ENCODE results near the gene LRCH1. TPM values are rescaled to one million over a fixed set of nuclear protein-coding genes. Genes with fewer than 3 reads are reported as not detected.

Gene LRCH1
- total and polyA plus RNA-seq, 10 of the 15 experiments (the other 5 are each of a cell fraction or from before 2014, with no cell fraction given) = 5.3 to 48.9 (median 14.4) TPM

DNA sequence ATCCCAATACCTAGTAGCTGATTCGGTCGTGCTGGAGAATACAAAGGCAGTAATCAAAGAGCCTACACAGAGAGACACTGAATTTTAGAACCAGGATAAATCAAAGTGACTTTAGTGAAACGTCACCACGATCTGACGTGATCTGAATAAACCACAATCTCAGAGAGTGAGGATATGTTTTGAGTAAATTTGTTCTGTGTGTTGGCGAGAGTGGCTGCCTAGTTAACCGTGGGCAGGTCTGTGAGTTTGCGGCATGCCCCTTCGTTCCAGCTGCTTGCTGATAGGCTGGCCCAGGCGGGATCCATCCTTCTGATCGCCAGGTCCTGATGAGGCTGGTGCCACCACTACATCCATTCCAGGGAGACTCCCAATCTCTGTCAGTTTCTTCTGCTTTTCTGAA lies 40.4 kb downstream of the LRCH1 start (continued):
- TF ChIP-seq, protein P1, sequence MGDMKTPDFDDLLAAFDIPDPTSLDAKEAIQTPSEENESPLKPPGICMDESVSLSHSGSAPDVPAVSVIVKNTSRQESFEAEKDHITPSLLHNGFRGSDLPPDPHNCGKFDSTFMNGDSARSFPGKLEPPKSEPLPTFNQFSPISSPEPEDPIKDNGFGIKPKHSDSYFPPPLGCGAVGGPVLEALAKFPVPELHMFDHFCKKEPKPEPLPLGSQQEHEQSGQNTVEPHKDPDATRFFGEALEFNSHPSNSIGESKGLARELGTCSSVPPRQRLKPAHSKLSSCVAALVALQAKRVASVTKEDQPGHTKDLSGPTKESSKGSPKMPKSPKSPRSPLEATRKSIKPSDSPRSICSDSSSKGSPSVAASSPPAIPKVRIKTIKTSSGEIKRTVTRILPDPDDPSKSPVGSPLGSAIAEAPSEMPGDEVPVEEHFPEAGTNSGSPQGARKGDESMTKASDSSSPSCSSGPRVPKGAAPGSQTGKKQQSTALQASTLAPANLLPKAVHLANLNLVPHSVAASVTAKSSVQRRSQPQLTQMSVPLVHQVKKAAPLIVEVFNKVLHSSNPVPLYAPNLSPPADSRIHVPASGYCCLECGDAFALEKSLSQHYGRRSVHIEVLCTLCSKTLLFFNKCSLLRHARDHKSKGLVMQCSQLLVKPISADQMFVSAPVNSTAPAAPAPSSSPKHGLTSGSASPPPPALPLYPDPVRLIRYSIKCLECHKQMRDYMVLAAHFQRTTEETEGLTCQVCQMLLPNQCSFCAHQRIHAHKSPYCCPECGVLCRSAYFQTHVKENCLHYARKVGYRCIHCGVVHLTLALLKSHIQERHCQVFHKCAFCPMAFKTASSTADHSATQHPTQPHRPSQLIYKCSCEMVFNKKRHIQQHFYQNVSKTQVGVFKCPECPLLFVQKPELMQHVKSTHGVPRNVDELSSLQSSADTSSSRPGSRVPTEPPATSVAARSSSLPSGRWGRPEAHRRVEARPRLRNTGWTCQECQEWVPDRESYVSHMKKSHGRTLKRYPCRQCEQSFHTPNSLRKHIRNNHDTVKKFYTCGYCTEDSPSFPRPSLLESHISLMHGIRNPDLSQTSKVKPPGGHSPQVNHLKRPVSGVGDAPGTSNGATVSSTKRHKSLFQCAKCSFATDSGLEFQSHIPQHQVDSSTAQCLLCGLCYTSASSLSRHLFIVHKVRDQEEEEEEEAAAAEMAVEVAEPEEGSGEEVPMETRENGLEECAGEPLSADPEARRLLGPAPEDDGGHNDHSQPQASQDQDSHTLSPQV (IDR thresholded peaks at IDR 0.05) = no peak
- TF ChIP-seq NR2C2 (IDR thresholded peaks at IDR 0.05; ENCODE audit: borderline replicate concordance, control insufficient read depth, insufficient read length, low read depth) (no peak), IRF4 (IDR thresholded peaks at IDR 0.05; ENCODE audit: low read depth, low read length) (peak; percentile 65; the same call in 1 of the 2 replicates), CEBPB (IDR thresholded peaks at IDR 0.05; ENCODE audit: borderline replicate concordance in 1 of 2, low read depth in 2 of 2, low read length in 2 of 2) (no peak), EZH2 (IDR thresholded peaks at IDR 0.05; ENCODE audit: borderline replicate concordance, control insufficient read depth, low read depth, low read length) (no peak), PML (IDR thresholded peaks at IDR 0.05; ENCODE audit: low read length) (no peak), BMI1 (IDR thresholded peaks at IDR 0.05; ENCODE audit: borderline replicate concordance) (no peak), FOXM1 (IDR thresholded peaks at IDR 0.05; ENCODE audit: low read depth, low read length) (no peak), BRCA1 (IDR thresholded peaks at IDR 0.05; ENCODE audit: low read depth, low read length) (no peak), SP1 (IDR thresholded peaks at IDR 0.05; ENCODE audit: low read depth, low read length) (no peak), KLF5 (IDR thresholded peaks at IDR 0.05; ENCODE audit: partially characterized antibody) (no peak), CREB1 (IDR thresholded peaks at IDR 0.05; ENCODE audit: low read depth) (peak; percentile 84), NR2C1 (IDR thresholded peaks at IDR 0.05) (no peak)
- TF ChIP-seq, protein P2, sequence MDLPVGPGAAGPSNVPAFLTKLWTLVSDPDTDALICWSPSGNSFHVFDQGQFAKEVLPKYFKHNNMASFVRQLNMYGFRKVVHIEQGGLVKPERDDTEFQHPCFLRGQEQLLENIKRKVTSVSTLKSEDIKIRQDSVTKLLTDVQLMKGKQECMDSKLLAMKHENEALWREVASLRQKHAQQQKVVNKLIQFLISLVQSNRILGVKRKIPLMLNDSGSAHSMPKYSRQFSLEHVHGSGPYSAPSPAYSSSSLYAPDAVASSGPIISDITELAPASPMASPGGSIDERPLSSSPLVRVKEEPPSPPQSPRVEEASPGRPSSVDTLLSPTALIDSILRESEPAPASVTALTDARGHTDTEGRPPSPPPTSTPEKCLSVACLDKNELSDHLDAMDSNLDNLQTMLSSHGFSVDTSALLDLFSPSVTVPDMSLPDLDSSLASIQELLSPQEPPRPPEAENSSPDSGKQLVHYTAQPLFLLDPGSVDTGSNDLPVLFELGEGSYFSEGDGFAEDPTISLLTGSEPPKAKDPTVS (IDR thresholded peaks at IDR 0.05; ENCODE audit: low read depth, low read length) = no peak
- TF ChIP-seq, protein P3, sequence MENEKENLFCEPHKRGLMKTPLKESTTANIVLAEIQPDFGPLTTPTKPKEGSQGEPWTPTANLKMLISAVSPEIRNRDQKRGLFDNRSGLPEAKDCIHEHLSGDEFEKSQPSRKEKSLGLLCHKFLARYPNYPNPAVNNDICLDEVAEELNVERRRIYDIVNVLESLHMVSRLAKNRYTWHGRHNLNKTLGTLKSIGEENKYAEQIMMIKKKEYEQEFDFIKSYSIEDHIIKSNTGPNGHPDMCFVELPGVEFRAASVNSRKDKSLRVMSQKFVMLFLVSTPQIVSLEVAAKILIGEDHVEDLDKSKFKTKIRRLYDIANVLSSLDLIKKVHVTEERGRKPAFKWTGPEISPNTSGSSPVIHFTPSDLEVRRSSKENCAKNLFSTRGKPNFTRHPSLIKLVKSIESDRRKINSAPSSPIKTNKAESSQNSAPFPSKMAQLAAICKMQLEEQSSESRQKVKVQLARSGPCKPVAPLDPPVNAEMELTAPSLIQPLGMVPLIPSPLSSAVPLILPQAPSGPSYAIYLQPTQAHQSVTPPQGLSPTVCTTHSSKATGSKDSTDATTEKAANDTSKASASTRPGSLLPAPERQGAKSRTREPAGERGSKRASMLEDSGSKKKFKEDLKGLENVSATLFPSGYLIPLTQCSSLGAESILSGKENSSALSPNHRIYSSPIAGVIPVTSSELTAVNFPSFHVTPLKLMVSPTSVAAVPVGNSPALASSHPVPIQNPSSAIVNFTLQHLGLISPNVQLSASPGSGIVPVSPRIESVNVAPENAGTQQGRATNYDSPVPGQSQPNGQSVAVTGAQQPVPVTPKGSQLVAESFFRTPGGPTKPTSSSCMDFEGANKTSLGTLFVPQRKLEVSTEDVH (IDR thresholded peaks at IDR 0.05; ENCODE audit: low read depth, partially characterized antibody) = no peak
- TF ChIP-seq, protein P4, sequence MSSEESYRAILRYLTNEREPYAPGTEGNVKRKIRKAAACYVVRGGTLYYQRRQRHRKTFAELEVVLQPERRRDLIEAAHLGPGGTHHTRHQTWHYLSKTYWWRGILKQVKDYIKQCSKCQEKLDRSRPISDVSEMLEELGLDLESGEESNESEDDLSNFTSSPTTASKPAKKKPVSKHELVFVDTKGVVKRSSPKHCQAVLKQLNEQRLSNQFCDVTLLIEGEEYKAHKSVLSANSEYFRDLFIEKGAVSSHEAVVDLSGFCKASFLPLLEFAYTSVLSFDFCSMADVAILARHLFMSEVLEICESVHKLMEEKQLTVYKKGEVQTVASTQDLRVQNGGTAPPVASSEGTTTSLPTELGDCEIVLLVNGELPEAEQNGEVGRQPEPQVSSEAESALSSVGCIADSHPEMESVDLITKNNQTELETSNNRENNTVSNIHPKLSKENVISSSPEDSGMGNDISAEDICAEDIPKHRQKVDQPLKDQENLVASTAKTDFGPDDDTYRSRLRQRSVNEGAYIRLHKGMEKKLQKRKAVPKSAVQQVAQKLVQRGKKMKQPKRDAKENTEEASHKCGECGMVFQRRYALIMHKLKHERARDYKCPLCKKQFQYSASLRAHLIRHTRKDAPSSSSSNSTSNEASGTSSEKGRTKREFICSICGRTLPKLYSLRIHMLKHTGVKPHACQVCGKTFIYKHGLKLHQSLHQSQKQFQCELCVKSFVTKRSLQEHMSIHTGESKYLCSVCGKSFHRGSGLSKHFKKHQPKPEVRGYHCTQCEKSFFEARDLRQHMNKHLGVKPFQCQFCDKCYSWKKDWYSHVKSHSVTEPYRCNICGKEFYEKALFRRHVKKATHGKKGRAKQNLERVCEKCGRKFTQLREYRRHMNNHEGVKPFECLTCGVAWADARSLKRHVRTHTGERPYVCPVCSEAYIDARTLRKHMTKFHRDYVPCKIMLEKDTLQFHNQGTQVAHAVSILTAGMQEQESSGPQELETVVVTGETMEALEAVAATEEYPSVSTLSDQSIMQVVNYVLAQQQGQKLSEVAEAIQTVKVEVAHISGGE (CRISPR knock-in tag; IDR thresholded peaks at IDR 0.05) = no peak
- TF ChIP-seq, protein P5, sequence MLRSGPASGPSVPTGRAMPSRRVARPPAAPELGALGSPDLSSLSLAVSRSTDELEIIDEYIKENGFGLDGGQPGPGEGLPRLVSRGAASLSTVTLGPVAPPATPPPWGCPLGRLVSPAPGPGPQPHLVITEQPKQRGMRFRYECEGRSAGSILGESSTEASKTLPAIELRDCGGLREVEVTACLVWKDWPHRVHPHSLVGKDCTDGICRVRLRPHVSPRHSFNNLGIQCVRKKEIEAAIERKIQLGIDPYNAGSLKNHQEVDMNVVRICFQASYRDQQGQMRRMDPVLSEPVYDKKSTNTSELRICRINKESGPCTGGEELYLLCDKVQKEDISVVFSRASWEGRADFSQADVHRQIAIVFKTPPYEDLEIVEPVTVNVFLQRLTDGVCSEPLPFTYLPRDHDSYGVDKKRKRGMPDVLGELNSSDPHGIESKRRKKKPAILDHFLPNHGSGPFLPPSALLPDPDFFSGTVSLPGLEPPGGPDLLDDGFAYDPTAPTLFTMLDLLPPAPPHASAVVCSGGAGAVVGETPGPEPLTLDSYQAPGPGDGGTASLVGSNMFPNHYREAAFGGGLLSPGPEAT (IDR thresholded peaks at IDR 0.05; ENCODE audit: low read depth) = 0 out of 2 replicates have a peak, but pooled peaks have one; percentile 25

Measured in GM12878 (cell line).